ENCODE data around the gene ACO2. TPM values are rescaled to one million over a fixed set of nuclear protein-coding genes. Genes with fewer than 3 reads are reported as not detected.

The ACO2 gene
- total RNA-seq, 2 donors from 2014 or later: 32.7 to 75.5 TPM

DNA sequence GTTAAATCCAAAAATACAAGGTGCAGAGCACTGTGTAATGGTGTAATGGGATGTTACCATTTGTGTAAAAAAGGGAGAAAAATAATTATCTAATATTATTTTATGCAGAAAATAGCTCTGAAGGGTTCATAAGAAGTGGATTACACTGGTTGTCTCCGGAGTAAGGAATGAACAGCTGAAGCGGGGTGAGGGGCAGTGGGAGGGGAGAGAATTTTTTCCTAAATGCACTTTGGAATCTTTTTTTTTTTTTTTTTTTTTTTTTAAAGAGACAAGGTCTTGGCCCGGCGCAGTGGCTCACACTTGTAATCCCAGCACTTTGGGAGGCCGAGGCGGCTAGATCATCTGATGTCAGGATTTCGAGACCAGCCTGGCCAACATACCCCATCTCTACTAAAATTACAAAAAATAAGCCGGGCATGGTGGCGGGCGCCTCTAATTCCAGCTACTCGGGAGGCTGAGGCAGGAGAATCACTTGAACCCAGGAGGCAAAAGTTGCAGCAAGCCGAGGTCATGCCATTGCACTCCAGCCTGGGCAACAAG, 82.1 kb downstream of the ACO2 start:
- Histone ChIP-seq H3K9me3 (no peaks in the 10 kb centered on the region), H3K27ac (no peak overlapping the region), H3K27me3 (no peaks in the 10 kb centered on the region), H3K4me3 (no peak overlapping the region), H3K36me3 (replicated peaks in 1 of 2; ENCODE audit: insufficient read depth in 1 of 2, low read depth in 2 of 2) (no peaks in the 10 kb centered on the region), H3K4me1 (peaks cover 4% of the 10 kb centered on the region)
- WGBS, 2 donors: 80 to 82% methylated on average over 12 of the region's 12 CpGs
- TF ChIP-seq, protein P1, sequence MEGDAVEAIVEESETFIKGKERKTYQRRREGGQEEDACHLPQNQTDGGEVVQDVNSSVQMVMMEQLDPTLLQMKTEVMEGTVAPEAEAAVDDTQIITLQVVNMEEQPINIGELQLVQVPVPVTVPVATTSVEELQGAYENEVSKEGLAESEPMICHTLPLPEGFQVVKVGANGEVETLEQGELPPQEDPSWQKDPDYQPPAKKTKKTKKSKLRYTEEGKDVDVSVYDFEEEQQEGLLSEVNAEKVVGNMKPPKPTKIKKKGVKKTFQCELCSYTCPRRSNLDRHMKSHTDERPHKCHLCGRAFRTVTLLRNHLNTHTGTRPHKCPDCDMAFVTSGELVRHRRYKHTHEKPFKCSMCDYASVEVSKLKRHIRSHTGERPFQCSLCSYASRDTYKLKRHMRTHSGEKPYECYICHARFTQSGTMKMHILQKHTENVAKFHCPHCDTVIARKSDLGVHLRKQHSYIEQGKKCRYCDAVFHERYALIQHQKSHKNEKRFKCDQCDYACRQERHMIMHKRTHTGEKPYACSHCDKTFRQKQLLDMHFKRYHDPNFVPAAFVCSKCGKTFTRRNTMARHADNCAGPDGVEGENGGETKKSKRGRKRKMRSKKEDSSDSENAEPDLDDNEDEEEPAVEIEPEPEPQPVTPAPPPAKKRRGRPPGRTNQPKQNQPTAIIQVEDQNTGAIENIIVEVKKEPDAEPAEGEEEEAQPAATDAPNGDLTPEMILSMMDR (IDR thresholded peaks at IDR 0.05): no peak
- TF ChIP-seq POLR2A (IDR thresholded peaks at IDR 0.05): no peak
- intact Hi-C loops (cut with DNase I): loop anchor here (5.0 kb wide), 1 partner anchor 46 kb away; no protein-coding TSS in a partner anchor
- no peak for DNase-seq
- ATAC-seq: no peak

DNA sequence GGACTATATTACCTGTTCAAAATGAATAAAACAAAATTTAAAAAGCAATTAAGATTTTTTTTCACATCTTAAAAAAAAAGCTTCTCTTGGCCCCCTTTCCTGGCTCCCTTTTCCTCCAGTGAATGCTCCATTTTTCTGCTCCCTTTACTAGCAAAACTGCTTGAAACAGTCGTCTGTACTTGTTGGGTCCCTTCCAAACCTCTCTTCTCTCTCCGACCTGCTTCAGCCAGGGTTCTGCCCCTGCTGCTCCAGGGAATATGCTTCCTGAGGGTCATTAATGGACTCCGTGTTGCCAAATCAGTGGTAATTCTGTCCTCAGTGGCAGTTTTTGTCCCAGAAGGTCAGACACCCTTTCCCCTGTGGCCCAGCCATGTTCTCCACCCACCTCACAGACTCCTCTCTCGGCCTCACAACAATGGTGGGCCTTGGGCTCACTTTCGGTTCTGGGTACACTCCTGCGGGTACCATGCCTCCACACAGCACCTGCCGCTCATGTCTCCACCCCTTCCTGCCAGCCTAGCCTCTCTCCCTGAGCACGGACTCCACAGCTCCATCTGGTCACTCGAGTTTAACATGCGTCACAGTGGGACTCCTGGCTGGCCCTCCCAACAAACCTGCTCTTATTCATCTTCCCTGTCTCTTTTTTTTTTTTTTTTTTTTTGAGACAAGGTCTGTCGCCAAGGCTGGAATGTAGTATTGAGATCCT, 83.1 kb downstream of the ACO2 start:
- 63 to 72% methylated on average over 10 to 11 of the region's 11 CpGs for WGBS, 2 donors
- ATAC-seq: no peak
- no peaks in the 10 kb centered on the region for H3K27me3 ChIP-seq
- H3K36me3 ChIP-seq (replicated peaks in 1 of 2; ENCODE audit: insufficient read depth in 1 of 2, low read depth in 2 of 2): no peaks in the 10 kb centered on the region
- intact Hi-C loops (cut with DNase I): loop anchor here (5.0 kb wide), 1 partner anchor 45 kb away; no protein-coding TSS in a partner anchor
- no peak for DNase-seq
- peaks cover 10% of the 10 kb centered on the region for H3K4me1 ChIP-seq
- no peak overlapping the region for H3K4me3 ChIP-seq
- no peaks in the 10 kb centered on the region for H3K9me3 ChIP-seq
- no peak overlapping the region for H3K27ac ChIP-seq
- no peak for TF ChIP-seq POLR2A (IDR thresholded peaks at IDR 0.05)
- TF ChIP-seq, protein P1 (IDR thresholded peaks at IDR 0.05): no peak

DNA sequence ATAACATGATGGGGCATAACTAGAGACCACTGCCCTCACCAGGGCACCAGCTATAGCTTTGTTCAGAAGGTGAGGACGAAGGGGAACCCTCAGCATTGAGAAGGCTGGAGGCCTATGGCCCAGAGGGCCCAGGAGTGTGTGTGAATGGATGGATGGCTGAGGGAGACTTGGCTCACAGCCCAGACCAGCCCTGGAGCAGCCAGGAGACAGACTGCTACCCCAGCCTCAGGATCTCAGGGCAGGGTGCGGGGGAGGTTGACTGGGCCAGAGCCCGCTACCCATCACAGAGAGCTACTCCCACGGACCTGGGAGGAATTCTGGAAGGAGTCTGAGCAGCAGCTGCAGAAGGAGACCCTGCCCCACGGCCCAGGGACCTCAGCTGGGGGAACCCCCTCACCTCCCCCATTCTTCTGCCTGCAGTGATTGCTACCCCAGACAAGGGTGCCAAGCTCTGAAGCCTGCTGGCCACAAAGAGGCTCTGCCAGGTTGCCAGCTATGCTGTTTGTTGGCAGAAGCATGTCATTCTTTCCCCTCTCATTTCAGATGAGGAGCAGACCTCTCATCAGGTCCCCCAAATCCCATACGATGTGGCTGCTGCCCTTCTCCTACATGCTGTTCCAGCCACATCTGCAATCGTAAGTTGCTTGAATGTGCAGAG, 86.5 kb downstream of the ACO2 start:
- no peak for ATAC-seq
- Histone ChIP-seq H3K27me3 (no peaks in the 10 kb centered on the region), H3K9me3 (no peaks in the 10 kb centered on the region), H3K27ac (no peak overlapping the region), H3K36me3 (replicated peaks in 1 of 2; ENCODE audit: insufficient read depth in 1 of 2, low read depth in 2 of 2) (no peaks in the 10 kb centered on the region), H3K4me3 (no peak overlapping the region), H3K4me1 (peaks cover 26% of the 10 kb centered on the region)
- DNase-seq: no peak
- intact Hi-C loops (cut with DNase I): no loop called here
- TF ChIP-seq POLR2A (IDR thresholded peaks at IDR 0.05): no peak
- TF ChIP-seq, protein P1 (IDR thresholded peaks at IDR 0.05): no peak
- 88 to 94% methylated on average over 5 to 6 of the region's 7 CpGs for WGBS, 2 donors

DNA sequence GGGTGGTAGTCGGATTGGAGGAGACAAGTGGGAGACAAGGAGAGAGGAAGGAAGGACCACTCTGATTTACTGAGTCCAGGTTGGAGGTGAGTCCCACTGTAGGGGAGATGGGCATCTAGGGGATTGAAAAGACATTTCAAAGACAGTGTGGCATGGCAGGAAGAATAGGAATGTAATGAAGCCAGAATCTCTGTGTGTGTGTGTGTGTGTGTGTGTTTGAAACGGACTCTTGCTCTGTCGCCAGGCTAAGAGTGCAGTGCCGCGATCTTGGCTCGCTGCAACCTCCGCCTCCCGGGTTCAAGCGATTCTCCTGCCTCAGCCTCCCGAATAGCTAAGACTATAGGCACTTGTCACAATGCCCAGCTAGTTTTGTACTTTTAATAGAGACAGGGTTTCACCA, 87.6 kb downstream of the ACO2 start:
- DNase-seq (no peak), ATAC-seq (no peak)
- TF ChIP-seq, protein P1 (IDR thresholded peaks at IDR 0.05): no peak
- TF ChIP-seq POLR2A (IDR thresholded peaks at IDR 0.05): no peak
- H3K27ac ChIP-seq: no peak overlapping the region
- no peaks in the 10 kb centered on the region for H3K36me3 ChIP-seq (replicated peaks in 1 of 2; ENCODE audit: insufficient read depth in 1 of 2, low read depth in 2 of 2)
- H3K4me1 ChIP-seq: peaks cover 30% of the 10 kb centered on the region
- intact Hi-C loops (cut with DNase I): no loop called here
- no peaks in the 10 kb centered on the region for H3K9me3 ChIP-seq
- H3K4me3 ChIP-seq: no peak overlapping the region
- no peaks in the 10 kb centered on the region for H3K27me3 ChIP-seq
- WGBS, 2 donors: 84 to 89% methylated on average over 10 of the region's 10 CpGs

Measured in body of pancreas (tissue), 4 donors.